ENCODE results near the gene MBOAT2. TPM values are rescaled to one million over a fixed set of nuclear protein-coding genes. Genes with fewer than 3 reads are reported as not detected.

Gene MBOAT2
- polyA plus RNA-seq, 1 experiment: 18.1 TPM

DNA sequence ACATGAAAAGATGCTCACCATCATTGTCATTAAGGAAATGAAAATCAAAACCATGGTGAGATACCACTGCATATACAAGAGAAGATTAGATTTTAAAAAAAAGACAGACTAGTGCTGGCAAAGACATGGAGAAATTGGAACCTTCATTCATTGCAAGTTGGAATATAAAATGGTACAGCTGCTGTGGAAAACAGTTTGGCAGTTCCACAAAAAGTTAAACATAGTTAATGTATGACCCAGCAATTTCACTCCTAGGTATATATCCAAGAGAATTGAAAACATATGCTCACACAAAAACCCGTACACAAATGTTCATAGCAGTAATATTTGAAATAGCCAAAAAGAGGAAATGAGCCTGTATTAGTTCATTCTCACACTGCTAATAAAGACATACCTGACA, 33.7 kb upstream of the MBOAT2 start:
- CTCF ChIA-PET: no interaction called here
- DNase-seq (ENCODE audit: low read depth): no peak
- POLR2A ChIA-PET: no interaction called here
- no peaks in the 10 kb centered on the region for H3K36me3 ChIP-seq (ENCODE audit: control insufficient read depth, insufficient read depth, low read length)
- no peaks in the 10 kb centered on the region for H3K27me3 ChIP-seq (ENCODE audit: control insufficient read depth, insufficient read depth, low read length)
- TF ChIP-seq, protein P1, sequence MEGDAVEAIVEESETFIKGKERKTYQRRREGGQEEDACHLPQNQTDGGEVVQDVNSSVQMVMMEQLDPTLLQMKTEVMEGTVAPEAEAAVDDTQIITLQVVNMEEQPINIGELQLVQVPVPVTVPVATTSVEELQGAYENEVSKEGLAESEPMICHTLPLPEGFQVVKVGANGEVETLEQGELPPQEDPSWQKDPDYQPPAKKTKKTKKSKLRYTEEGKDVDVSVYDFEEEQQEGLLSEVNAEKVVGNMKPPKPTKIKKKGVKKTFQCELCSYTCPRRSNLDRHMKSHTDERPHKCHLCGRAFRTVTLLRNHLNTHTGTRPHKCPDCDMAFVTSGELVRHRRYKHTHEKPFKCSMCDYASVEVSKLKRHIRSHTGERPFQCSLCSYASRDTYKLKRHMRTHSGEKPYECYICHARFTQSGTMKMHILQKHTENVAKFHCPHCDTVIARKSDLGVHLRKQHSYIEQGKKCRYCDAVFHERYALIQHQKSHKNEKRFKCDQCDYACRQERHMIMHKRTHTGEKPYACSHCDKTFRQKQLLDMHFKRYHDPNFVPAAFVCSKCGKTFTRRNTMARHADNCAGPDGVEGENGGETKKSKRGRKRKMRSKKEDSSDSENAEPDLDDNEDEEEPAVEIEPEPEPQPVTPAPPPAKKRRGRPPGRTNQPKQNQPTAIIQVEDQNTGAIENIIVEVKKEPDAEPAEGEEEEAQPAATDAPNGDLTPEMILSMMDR (IDR thresholded peaks at IDR 0.05; ENCODE audit: insufficient read depth, low read depth, low read length): no peak
- H3K4me3 ChIP-seq (ENCODE audit: low read depth, low read length): no peak overlapping the region

DNA sequence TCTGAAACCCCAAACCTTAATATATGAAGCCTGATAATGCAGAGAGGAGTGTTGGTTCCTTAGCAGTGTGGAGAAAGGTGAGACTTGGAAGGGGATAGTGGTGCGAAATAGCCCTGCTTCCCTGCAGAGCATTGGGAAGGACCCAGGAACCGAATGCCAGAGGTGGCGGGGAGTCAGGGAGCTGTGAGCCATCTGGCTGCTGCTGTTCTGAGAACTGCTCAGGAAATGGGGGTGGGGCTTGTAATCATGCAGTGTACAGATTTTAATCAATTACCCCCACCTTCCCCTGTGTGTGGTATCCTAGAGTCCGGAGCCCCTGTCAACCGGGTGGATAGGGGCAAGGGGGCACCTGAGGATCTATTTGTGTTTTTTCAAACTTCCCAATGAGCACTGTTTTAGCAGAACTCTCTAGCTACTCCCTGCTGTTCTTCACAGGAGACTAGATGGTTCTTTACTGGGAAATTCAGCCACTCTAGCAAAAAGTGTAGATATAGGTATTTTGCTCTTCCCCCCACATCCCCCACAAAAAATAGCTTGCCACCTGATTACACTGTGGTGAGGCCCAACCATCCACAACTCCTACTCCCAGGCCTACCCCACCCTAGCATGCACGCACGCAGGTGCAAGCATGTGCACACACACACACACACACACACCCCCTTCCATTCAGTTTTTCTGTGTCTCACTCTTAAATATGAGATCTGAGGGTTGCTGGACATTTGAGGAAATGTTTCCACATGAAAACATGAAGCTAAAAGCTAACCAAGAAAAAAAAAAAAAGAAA, 30.1 kb upstream of the MBOAT2 start:
- H3K36me3 ChIP-seq (ENCODE audit: control insufficient read depth, insufficient read depth, low read length): no peaks in the 10 kb centered on the region
- H3K27me3 ChIP-seq (ENCODE audit: control insufficient read depth, insufficient read depth, low read length): no peaks in the 10 kb centered on the region
- POLR2A ChIA-PET: no interaction called here
- CTCF ChIA-PET: no interaction called here
- no peak overlapping the region for H3K4me3 ChIP-seq (ENCODE audit: low read depth, low read length)
- DNase-seq (ENCODE audit: low read depth): no peak
- TF ChIP-seq, protein P1 (IDR thresholded peaks at IDR 0.05; ENCODE audit: insufficient read depth, low read depth, low read length): no peak

DNA sequence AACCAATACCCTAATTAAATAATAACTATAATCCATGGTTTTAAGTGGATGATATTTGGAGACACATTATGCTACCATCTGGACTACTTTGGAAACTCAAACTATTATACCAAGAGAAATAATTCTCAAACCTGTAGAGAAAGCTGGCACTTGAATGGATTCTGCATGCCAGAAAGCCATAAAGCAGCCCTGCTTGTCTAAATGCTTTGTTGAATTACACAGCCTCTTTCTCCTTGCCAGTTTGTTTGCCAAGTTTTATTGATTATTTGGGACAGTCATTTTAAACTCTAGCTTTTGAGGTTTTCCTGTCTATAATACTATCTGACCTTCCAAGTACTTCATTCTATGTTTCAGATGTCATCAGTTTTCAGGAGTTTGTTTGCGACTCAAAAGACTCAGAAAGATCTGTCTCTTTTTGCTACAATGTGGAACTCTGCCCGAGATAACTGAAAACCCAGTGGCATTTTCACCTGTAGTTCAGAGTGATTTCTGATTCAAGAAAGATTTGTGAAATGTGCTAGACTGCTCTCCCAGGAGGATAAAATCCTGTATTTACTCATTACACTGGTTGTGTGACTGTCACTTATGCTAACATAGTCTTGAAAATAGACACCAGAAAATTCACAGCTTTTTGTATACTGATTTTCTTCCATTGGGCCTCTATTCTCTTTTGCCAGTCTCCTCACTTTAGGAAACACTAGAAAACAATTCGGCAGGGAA, 29.2 kb upstream of the MBOAT2 start:
- no peaks in the 10 kb centered on the region for H3K36me3 ChIP-seq (ENCODE audit: control insufficient read depth, insufficient read depth, low read length)
- CTCF ChIA-PET: no interaction called here
- H3K4me3 ChIP-seq (ENCODE audit: low read depth, low read length): no peak overlapping the region
- TF ChIP-seq, protein P1 (IDR thresholded peaks at IDR 0.05; ENCODE audit: insufficient read depth, low read depth, low read length): no peak
- H3K27me3 ChIP-seq (ENCODE audit: control insufficient read depth, insufficient read depth, low read length): no peaks in the 10 kb centered on the region
- DNase-seq (ENCODE audit: low read depth): no peak
- POLR2A ChIA-PET: no interaction called here

DNA sequence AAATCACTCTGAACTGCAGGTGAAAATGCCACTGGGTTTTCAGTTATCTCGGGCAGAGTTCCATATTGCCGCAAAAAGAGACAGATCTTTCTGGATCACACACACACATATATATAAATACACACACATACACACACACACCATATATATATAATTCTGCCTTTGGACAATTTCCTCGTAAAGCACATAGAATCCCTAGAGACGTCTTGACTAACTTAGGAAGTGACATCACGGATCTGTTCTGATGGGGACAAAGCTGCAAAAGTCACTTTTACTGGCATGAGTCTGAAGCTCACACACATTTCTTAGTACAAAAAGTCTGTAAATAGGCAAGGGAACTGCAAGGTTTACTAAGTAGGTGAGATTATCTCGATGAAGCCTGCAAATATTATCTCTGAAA, 28.6 kb upstream of the MBOAT2 start:
- TF ChIP-seq, protein P1 (IDR thresholded peaks at IDR 0.05; ENCODE audit: insufficient read depth, low read depth, low read length): no peak
- Histone ChIP-seq H3K4me3 (ENCODE audit: low read depth, low read length) (no peak overlapping the region), H3K36me3 (ENCODE audit: control insufficient read depth, insufficient read depth, low read length) (no peaks in the 10 kb centered on the region), H3K27me3 (ENCODE audit: control insufficient read depth, insufficient read depth, low read length) (no peaks in the 10 kb centered on the region)
- CTCF ChIA-PET: no interaction called here
- POLR2A ChIA-PET: no interaction called here
- DNase-seq (ENCODE audit: low read depth): no peak

DNA sequence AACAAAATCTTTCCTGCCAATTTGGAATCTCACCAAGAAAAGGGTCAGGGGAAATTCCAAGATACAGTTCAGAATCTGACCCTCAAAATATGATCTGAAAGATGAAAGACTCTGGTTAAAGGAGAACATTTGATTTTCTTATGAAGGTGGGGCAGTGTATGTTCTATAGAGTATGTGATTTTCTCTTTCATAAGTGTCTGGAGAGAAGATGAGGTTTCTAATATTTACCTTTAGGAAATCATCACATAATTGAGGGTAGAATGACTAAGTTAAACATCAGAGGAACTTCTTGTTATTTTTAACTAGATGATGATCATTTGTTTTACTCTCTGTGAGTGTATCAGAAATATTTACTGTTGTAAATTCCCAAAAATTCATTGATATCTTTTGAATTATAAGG, 27.8 kb upstream of the MBOAT2 start:
- no peak for DNase-seq (ENCODE audit: low read depth)
- Histone ChIP-seq H3K27me3 (ENCODE audit: control insufficient read depth, insufficient read depth, low read length) (no peaks in the 10 kb centered on the region), H3K4me3 (ENCODE audit: low read depth, low read length) (no peak overlapping the region), H3K36me3 (ENCODE audit: control insufficient read depth, insufficient read depth, low read length) (no peaks in the 10 kb centered on the region)
- TF ChIP-seq, protein P1 (IDR thresholded peaks at IDR 0.05; ENCODE audit: insufficient read depth, low read depth, low read length): no peak
- ChIA-PET POLR2A (no interaction called here), CTCF (no interaction called here)
